Body of pancreas (tissue), 4 donors: ENCODE measurements around the gene LDLRAD3. TPM values are rescaled to one million over a fixed set of nuclear protein-coding genes. Genes with fewer than 3 reads are reported as not detected.

Experiments used
- ATAC-seq: fragments of 150-250 bp; one replicate; pipeline ENCODE4 v1.9.1; 2016
- DNase-seq, 4 donors: peaks; one replicate each; pipeline ENCODE4 v3.0.0-alpha.2; 2019
- H3K27ac ChIP-seq, 4 donors: fragments of 200-600 bp; sonication (generic); 1 replicate in 3 of 4; 2 replicates in 1 of 4; pipeline versions ENCODE4 v1.5.1 to v1.6.1; 2016 to 2019; ENCODE audit warnings: mild to moderate bottlenecking in 1 of 4, mixed read lengths in 1 of 4, moderate library complexity in 1 of 4
- H3K27me3 ChIP-seq, 2 donors: fragments of 200-600 bp; sonication (generic); one replicate each; pipeline ENCODE4 v1.6.0; 2016; ENCODE audit warnings: mild to moderate bottlenecking in 1 of 2
- H3K36me3 ChIP-seq, 2 donors: fragments of 200-600 bp; sonication (generic); replicated peaks in 1 of 2; 2 replicates each; pipeline ENCODE4 v1.5.1; 2016; ENCODE audit warnings: low read depth in 2 of 2; ENCODE audit not compliant: insufficient read depth in 1 of 2
- H3K4me1 ChIP-seq: fragments of 200-600 bp; sonication (generic); one replicate; pipeline ENCODE4 v1.6.0; 2016
- H3K4me3 ChIP-seq, 2 donors: fragments of 200-600 bp; sonication (generic); 1 replicate in 1 of 2; 2 replicates in 1 of 2; pipeline ENCODE4 v1.5.1; 2016 to 2019
- H3K9me3 ChIP-seq, 3 donors: fragments of 200-600 bp; sonication (generic); 1 replicate in 2 of 3; 2 replicates in 1 of 3; pipeline ENCODE4 v1.5.1; 2016
- CTCF ChIP-seq, 7 experiments: fragments of 450-650 bp in 4 of 7; fragments of 200-600 bp in 3 of 7; sonication (generic) in 3 of 7; IDR thresholded peaks; one replicate each; pipeline ENCODE4 v1.5.1; 2016 to 2019; ENCODE audit warnings: antibody characterized with exemption in 7 of 7
- POLR2A ChIP-seq, 3 donors: fragments of 450-650 bp; IDR thresholded peaks; one replicate each; pipeline ENCODE4 v1.6.1; 2016; ENCODE audit warnings: antibody characterized with exemption in 3 of 3, mild to moderate bottlenecking in 2 of 3
- WGBS, 2 donors: methylation state at CpG; one replicate each; pipeline ENCODE4 v1.1.5; 2017; 5-methylcytosine and 5-hydroxymethylcytosine counted together
- intact Hi-C: fragments of 100-400 bp; cut with DNase I; formaldehyde crosslinking; loops from one replicate; pipeline ENCODE4 v1.15.1; 2023
- total RNA-seq, 2 donors: library from RNA; depleted of rRNA; stranded (reverse); fragments of >200 nt; gene quantifications; one replicate each; pipeline ENCODE4 v1.1.0, GENCODE V29; 2016

Gene LDLRAD3
- total RNA-seq, 2 donors from 2014 or later = 5.7 to 7.9 TPM

- peaks cover 11% of the 10 kb centered on the region for H3K4me1 ChIP-seq
- H3K9me3 ChIP-seq = no peaks in the 10 kb centered on the region
- DNase-seq = no peak
- no peaks in the 10 kb centered on the region for H3K36me3 ChIP-seq
- 88 to 90% methylated on average over 7 of the region's 7 CpGs for WGBS, 2 donors
- TF ChIP-seq CTCF (IDR thresholded peaks at IDR 0.05) = no peak
- TF ChIP-seq POLR2A (IDR thresholded peaks at IDR 0.05) = no peak
- intact Hi-C loops = no loop called here
- no peak for ATAC-seq
- no peak overlapping the region for H3K27ac ChIP-seq
- H3K27me3 ChIP-seq = no peaks in the 10 kb centered on the region
- H3K4me3 ChIP-seq = no peak overlapping the region
Measured at GRCh38 chr11:36151933-36152580, 208.2 kb downstream of the LDLRAD3 start.

- peaks cover 11% of the 10 kb centered on the region for H3K4me1 ChIP-seq
- no peak overlapping the region for H3K4me3 ChIP-seq
- no peaks in the 10 kb centered on the region for H3K36me3 ChIP-seq
- H3K27me3 ChIP-seq = no peaks in the 10 kb centered on the region
- TF ChIP-seq CTCF (IDR thresholded peaks at IDR 0.05) (no peak), POLR2A (IDR thresholded peaks at IDR 0.05) (no peak)
- intact Hi-C loops = no loop called here
- 90 to 94% methylated on average over 2 of the region's 2 CpGs for WGBS, 2 donors
- ATAC-seq = no peak
- H3K27ac ChIP-seq = no peak overlapping the region
- no peak for DNase-seq
- H3K9me3 ChIP-seq = no peaks in the 10 kb centered on the region
Measured at GRCh38 chr11:36153551-36153950, 209.7 kb downstream of the LDLRAD3 start.

GRCh38 chr11:36155124-36155561, 211.3 kb downstream of the LDLRAD3 start:
- Histone ChIP-seq H3K4me1 (peaks cover 2% of the 10 kb centered on the region), H3K36me3 (no peaks in the 10 kb centered on the region), H3K27me3 (no peaks in the 10 kb centered on the region), H3K4me3 (no peak overlapping the region), H3K9me3 (no peaks in the 10 kb centered on the region), H3K27ac (no peak overlapping the region)
- WGBS, 2 donors = 58 to 59% methylated on average over 8 of the region's 8 CpGs
- DNase-seq (no peak), ATAC-seq (no peak)
- intact Hi-C loops = no loop called here
- TF ChIP-seq CTCF (IDR thresholded peaks at IDR 0.05) (no peak), POLR2A (IDR thresholded peaks at IDR 0.05) (no peak)

GRCh38 chr11:36155770-36156160, 211.9 kb downstream of the LDLRAD3 start:
- 75 to 83% methylated on average over 6 of the region's 6 CpGs for whole genome bisulfite sequencing, 2 donors
- intact Hi-C loops = no loop called here
- no peaks in the 10 kb centered on the region for H3K9me3 ChIP-seq
- DNase-seq (no peak), ATAC-seq (no peak)
- no peak for TF ChIP-seq POLR2A (IDR thresholded peaks at IDR 0.05)
- no peak for TF ChIP-seq CTCF (IDR thresholded peaks at IDR 0.05)
- no peaks in the 10 kb centered on the region for H3K4me1 ChIP-seq
- no peaks in the 10 kb centered on the region for H3K36me3 ChIP-seq
- H3K4me3 ChIP-seq = no peak overlapping the region
- H3K27me3 ChIP-seq = no peaks in the 10 kb centered on the region
- H3K27ac ChIP-seq = no peak overlapping the region

GRCh38 chr11:36156161-36156816, 212.4 kb downstream of the LDLRAD3 start:
- DNase-seq = no peak
- H3K4me3 ChIP-seq = no peak overlapping the region
- no peaks in the 10 kb centered on the region for H3K4me1 ChIP-seq
- no peak for ATAC-seq
- intact Hi-C loops = no loop called here
- 70 to 80% methylated on average over 4 of the region's 4 CpGs for WGBS, 2 donors
- H3K27me3 ChIP-seq = no peaks in the 10 kb centered on the region
- H3K9me3 ChIP-seq = no peaks in the 10 kb centered on the region
- TF ChIP-seq POLR2A (IDR thresholded peaks at IDR 0.05) (no peak), CTCF (IDR thresholded peaks at IDR 0.05) (no peak)
- no peak overlapping the region for H3K27ac ChIP-seq
- no peaks in the 10 kb centered on the region for H3K36me3 ChIP-seq
